ENCODE measurements around the gene PCSK5. TPM values are rescaled to one million over a fixed set of nuclear protein-coding genes. Genes with fewer than 3 reads are reported as not detected.

Gene PCSK5
- total and polyA plus RNA-seq, 4 donors = 0.58 to 3.6 (median 0.82) TPM

GRCh38 chr9:75858497-75859092, 31.9 kb upstream of the PCSK5 start:
- no peak for TF ChIP-seq CTCF (IDR thresholded peaks at IDR 0.05; ENCODE audit: low read depth, low read length, missing input control)
- TF ChIP-seq FOXA2 (IDR thresholded peaks at IDR 0.05) = no peak
- TF ChIP-seq, protein P1, sequence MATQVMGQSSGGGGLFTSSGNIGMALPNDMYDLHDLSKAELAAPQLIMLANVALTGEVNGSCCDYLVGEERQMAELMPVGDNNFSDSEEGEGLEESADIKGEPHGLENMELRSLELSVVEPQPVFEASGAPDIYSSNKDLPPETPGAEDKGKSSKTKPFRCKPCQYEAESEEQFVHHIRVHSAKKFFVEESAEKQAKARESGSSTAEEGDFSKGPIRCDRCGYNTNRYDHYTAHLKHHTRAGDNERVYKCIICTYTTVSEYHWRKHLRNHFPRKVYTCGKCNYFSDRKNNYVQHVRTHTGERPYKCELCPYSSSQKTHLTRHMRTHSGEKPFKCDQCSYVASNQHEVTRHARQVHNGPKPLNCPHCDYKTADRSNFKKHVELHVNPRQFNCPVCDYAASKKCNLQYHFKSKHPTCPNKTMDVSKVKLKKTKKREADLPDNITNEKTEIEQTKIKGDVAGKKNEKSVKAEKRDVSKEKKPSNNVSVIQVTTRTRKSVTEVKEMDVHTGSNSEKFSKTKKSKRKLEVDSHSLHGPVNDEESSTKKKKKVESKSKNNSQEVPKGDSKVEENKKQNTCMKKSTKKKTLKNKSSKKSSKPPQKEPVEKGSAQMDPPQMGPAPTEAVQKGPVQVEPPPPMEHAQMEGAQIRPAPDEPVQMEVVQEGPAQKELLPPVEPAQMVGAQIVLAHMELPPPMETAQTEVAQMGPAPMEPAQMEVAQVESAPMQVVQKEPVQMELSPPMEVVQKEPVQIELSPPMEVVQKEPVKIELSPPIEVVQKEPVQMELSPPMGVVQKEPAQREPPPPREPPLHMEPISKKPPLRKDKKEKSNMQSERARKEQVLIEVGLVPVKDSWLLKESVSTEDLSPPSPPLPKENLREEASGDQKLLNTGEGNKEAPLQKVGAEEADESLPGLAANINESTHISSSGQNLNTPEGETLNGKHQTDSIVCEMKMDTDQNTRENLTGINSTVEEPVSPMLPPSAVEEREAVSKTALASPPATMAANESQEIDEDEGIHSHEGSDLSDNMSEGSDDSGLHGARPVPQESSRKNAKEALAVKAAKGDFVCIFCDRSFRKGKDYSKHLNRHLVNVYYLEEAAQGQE (IDR thresholded peaks at IDR 0.05) = no peak
- TF ChIP-seq, protein P2, sequence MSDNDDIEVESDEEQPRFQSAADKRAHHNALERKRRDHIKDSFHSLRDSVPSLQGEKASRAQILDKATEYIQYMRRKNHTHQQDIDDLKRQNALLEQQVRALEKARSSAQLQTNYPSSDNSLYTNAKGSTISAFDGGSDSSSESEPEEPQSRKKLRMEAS (IDR thresholded peaks at IDR 0.05) = no peak
- TF ChIP-seq SP1 (IDR thresholded peaks at IDR 0.05) = no peak
- TF ChIP-seq, protein P3, sequence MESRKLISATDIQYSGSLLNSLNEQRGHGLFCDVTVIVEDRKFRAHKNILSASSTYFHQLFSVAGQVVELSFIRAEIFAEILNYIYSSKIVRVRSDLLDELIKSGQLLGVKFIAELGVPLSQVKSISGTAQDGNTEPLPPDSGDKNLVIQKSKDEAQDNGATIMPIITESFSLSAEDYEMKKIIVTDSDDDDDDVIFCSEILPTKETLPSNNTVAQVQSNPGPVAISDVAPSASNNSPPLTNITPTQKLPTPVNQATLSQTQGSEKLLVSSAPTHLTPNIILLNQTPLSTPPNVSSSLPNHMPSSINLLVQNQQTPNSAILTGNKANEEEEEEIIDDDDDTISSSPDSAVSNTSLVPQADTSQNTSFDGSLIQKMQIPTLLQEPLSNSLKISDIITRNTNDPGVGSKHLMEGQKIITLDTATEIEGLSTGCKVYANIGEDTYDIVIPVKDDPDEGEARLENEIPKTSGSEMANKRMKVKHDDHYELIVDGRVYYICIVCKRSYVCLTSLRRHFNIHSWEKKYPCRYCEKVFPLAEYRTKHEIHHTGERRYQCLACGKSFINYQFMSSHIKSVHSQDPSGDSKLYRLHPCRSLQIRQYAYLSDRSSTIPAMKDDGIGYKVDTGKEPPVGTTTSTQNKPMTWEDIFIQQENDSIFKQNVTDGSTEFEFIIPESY (IDR thresholded peaks at IDR 0.05) = no peak
- no peak for TF ChIP-seq FOXA1 (IDR thresholded peaks at IDR 0.05)
- TF ChIP-seq TAF1 (conservative IDR thresholded peaks at IDR 0.05) = no peak
- no peak for TF ChIP-seq RAD21 (IDR thresholded peaks at IDR 0.05)
- no peak for TF ChIP-seq YY1 (IDR thresholded peaks at IDR 0.05)
- TF ChIP-seq, protein P4, sequence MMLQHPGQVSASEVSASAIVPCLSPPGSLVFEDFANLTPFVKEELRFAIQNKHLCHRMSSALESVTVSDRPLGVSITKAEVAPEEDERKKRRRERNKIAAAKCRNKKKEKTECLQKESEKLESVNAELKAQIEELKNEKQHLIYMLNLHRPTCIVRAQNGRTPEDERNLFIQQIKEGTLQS (IDR thresholded peaks at IDR 0.05) = no peak
- TF ChIP-seq EGR1 (IDR thresholded peaks at IDR 0.05; ENCODE audit: low read depth in 2 of 2) = no peak
- TF ChIP-seq JUND (IDR thresholded peaks at IDR 0.05) = no peak
- no peak for TF ChIP-seq GABPA (IDR thresholded peaks at IDR 0.05 in 1 of 2, conservative IDR thresholded peaks at IDR 0.05 in 1 of 2)
- no peak for TF ChIP-seq HNF4G (IDR thresholded peaks at IDR 0.05)
- no peak for TF ChIP-seq HNF4A (conservative IDR thresholded peaks at IDR 0.05)
- no peak for TF ChIP-seq NR2F2 (IDR thresholded peaks at IDR 0.05)
- TF ChIP-seq RXRA (IDR thresholded peaks at IDR 0.05) = no peak
- Histone ChIP-seq H3K4me1 (ENCODE audit: control insufficient read depth in 4 of 4, insufficient read depth in 4 of 4, low read length in 3 of 4) (peaks cover 0 to 1% (median 0%) of the 10 kb centered on the region in 4 donors), H3K27me3 (ENCODE audit: control insufficient read depth in 4 of 4, insufficient read depth in 4 of 4, low read length in 3 of 4) (no peaks in the 10 kb centered on the region), H3K4me3 (ENCODE audit: low read depth in 1 of 3, low read length in 3 of 3) (no peak overlapping the region), H3K27ac (ENCODE audit: low read depth in 1 of 2, low read length in 2 of 2) (no peak overlapping the region), H3K9ac (ENCODE audit: low read depth in 1 of 2, low read length in 2 of 2) (no peak overlapping the region), H3K36me3 (ENCODE audit: control insufficient read depth in 4 of 4, insufficient read depth in 3 of 4, low read depth in 1 of 4, low read length in 3 of 4) (no peaks in the 10 kb centered on the region), H3K9me3 (ENCODE audit: control insufficient read depth in 4 of 4, low read length in 3 of 4) (no peaks in the 10 kb centered on the region)
- DNase-seq (ENCODE audit: low spot score) = no peak
- WGBS = 75% methylated on average over 3 of the region's 3 CpGs
